GM19438 (cell line): ENCODE results near the gene SCUBE2.

Experiments
- ATAC-seq: cut with Tn5 transposase; IDR thresholded peaks from one replicate; pipeline ENCODE4 v1.9.1; 2021; ENCODE audit warnings: low read depth; ENCODE audit not compliant: unreplicated experiment

SCUBE2 gene

DNA sequence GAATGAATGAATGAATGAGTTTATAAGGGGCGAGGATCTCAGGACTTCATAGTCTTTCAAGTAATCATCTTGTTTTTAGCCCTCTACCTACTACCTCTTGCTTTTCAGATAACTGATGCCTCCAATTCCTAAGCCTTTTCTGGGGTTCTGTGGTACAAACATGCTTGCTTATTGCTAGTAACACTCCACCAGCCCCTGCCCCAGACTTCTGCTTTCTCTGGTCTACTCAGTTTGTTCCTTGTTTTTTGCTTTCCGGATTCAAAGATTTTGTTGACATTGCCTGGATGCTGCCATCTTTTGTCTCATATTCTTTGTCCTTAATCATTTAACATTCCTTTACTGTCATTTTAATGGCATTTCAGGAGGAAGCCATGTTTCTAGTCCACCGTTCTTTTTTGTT lies 118.3 kb downstream of the SCUBE2 start:
- ATAC-seq: no peak

DNA sequence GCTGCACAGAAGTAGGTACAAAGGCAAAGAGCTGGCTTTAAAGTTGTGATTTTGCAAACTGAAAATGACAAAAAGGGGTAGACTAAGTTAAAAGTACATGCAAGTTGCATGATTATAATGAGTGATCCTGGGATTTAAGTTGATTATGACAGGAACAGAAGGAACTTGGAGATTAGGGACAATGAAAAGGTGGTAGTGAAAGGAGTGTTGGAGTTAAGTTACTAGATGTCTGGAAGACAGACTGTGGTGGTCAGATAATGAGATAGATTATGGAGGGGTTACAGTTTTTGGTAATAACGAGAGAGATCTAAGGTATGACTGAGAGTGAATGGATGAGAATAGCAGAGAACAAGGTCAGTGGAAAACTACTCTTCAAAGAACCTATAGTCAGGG lies 119.5 kb downstream of the SCUBE2 start:
- ATAC-seq: no peak

DNA sequence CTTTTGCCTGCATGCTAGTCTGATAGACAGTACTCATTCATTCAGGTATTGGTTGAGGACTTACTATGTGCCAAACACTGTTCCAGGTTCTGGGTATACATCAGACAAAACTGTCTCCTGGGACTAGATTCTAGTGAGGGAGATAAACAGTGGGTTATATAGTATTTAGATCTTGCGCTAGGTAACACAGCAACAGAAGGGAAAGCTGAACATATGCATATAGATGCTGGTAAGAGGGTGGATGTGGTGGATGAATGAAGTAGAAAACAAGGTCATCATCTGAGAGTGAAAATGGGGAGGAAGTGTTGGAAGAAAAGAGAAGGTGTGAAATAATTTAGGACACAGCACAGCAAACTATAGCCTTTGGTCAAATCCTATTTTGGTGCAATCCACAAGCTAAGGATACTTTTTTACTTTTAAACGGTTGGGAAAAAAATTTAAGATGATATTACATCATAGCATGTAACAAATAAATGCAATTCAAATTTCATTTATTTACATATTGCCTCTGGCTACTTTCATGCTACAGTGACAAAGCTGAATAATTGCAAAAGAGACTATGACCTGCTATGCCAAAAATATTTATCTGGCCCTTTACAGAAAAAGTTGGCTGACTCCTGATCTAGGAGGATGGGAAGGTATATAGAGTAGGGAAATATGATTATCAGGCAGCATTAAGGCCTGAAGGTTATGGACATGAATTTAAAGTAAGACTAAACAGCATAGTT lies 120.0 kb downstream of the SCUBE2 start:
- no peak for ATAC-seq
